HCT116 (cell line): ENCODE data around the gene SEMA6B. TPM values are rescaled to one million over a fixed set of nuclear protein-coding genes. Genes with fewer than 3 reads are reported as not detected.

Source experiments
- ATAC-seq: fragments of 200-7000 bp; cut with Tn5 transposase; 2 replicates; pipeline ENCODE4 v1.9.1; 2020; ENCODE audit warnings: mild to moderate bottlenecking, moderate library complexity
- BruUV-seq: library from RNA; stranded (reverse); fragments of 400-500 nt; replicated peaks from 2 replicates; lab custom pipeline; 2021; lab: Mats Ljungman, UMichigan
- CTCF ChIA-PET: fragments of 300-600 bp; sonication (Branson Sonifier 250); formaldehyde crosslinking; loops from one replicate; lab custom pipeline; 2021; ENCODE audit warnings: antibody characterized with exemption; lab: Charles Lee
- POLR2A ChIA-PET: fragments of 300-600, 350-600 bp; sonication (Branson Sonifier 250); formaldehyde crosslinking; loops from one replicate; lab custom pipeline; 2021; ENCODE audit warnings: antibody characterized with exemption; lab: Charles Lee
- RAD21 ChIA-PET, 2 experiments: fragments of 300-600 bp; sonication (Branson Sonifier 250); formaldehyde crosslinking; loops; one replicate each; lab custom pipeline; 2023; ENCODE audit warnings: low total read pairs in 2 of 2; ENCODE audit not compliant: uncharacterized antibody in 2 of 2, unreplicated experiment in 2 of 2, low non-redundant PET in 1 of 2; lab: Charles Lee
- DNase-seq: peaks from one replicate; pipeline ENCODE4 v3.0.0-alpha.2; 2010; ENCODE audit warnings: low read depth, low spot score
- H2AFZ ChIP-seq: fragments of 200-600 bp; shearing (Covaris generic), sonication (generic); 2 replicates; pipeline ENCODE4 v1.6.1; 2017; ENCODE audit warnings: low read depth, mixed run types, mixed read lengths, antibody characterized with exemption, low read length; ENCODE audit not compliant: poor library complexity, severe bottlenecking
- H3K27ac ChIP-seq: 2 replicates; pipeline ENCODE4 v1.5.1; 2012; ENCODE audit warnings: low read depth, low read length
- H3K27me3 ChIP-seq: fragments of 200-600 bp; sonication (generic); 2 replicates; pipeline ENCODE4 v1.6.1; 2016; ENCODE audit warnings: mixed run types, low read length, mixed read lengths; ENCODE audit not compliant: insufficient read depth
- H3K36me3 ChIP-seq, 2 experiments: fragments of 200-500 bp in 1 of 2; fragments of 200-600 bp in 1 of 2; sonication (Bioruptor generic) in 1 of 2; sonication (generic) in 1 of 2; 2 replicates each; pipeline versions ENCODE4 v1.5.1 to v1.6.1; 2014 to 2016; ENCODE audit warnings: low read length in 2 of 2, inconsistent platforms in 1 of 2, mixed read lengths in 1 of 2, mixed run types in 1 of 2; ENCODE audit not compliant: insufficient read depth in 2 of 2, control insufficient read depth in 1 of 2
- H3K4me1 ChIP-seq, 2 experiments: fragments of 200-600 bp in 1 of 2; sonication (generic) in 1 of 2; 2 replicates each; pipeline versions ENCODE4 v1.5.1 to v1.6.1; 2012 to 2017; ENCODE audit warnings: low read length in 2 of 2, inconsistent platforms in 1 of 2, mild to moderate bottlenecking in 1 of 2, mixed read lengths in 1 of 2, mixed run types in 1 of 2, moderate library complexity in 1 of 2; ENCODE audit not compliant: insufficient read depth in 2 of 2, control insufficient read depth in 1 of 2
- H3K4me2 ChIP-seq: fragments of 200-600 bp; sonication (generic); 2 replicates; pipeline ENCODE4 v1.6.1; 2017; ENCODE audit warnings: mixed run types, low read length, mixed read lengths
- H3K4me3 ChIP-seq, 2 experiments: fragments of 200-600 bp in 1 of 2; sonication (generic) in 1 of 2; replicated peaks in 1 of 2; 2 replicates each; pipeline ENCODE4 v1.5.1; 2011 to 2016; ENCODE audit warnings: low read length in 2 of 2, control low read depth in 1 of 2, low read depth in 1 of 2, mild to moderate bottlenecking in 1 of 2, mixed read lengths in 1 of 2, mixed run types in 1 of 2
- H3K79me2 ChIP-seq: fragments of 200-600 bp; sonication (generic); 2 replicates; pipeline ENCODE4 v1.6.1; 2017; ENCODE audit warnings: mild to moderate bottlenecking, mixed run types, low read length, moderate library complexity, mixed read lengths; ENCODE audit not compliant: insufficient read depth
- H3K9ac ChIP-seq: fragments of 200-600 bp; sonication (generic); 2 replicates; pipeline ENCODE4 v1.6.1; 2016; ENCODE audit warnings: low read length, mixed read lengths
- H3K9me2 ChIP-seq: fragments of 200-600 bp; sonication (generic), shearing (Covaris generic); 2 replicates; pipeline ENCODE4 v1.6.1; 2017; ENCODE audit warnings: mixed run types, mild to moderate bottlenecking, moderate library complexity; ENCODE audit not compliant: insufficient read depth
- H3K9me3 ChIP-seq, 2 experiments: fragments of 200-500 bp in 1 of 2; fragments of 200-600 bp in 1 of 2; sonication (Bioruptor generic) in 1 of 2; sonication (generic) in 1 of 2; 2 replicates each; pipeline ENCODE4 v1.6.1; 2014 to 2017; ENCODE audit warnings: low read length in 2 of 2, mixed read lengths in 2 of 2, inconsistent platforms in 1 of 2, low read depth in 1 of 2, mild to moderate bottlenecking in 1 of 2, mixed run types in 1 of 2, moderate library complexity in 1 of 2; ENCODE audit not compliant: control insufficient read depth in 1 of 2, insufficient read depth in 1 of 2
- H4K20me1 ChIP-seq: fragments of 200-600 bp; sonication (generic), shearing (Covaris generic); 2 replicates; pipeline ENCODE4 v1.6.1; 2017; ENCODE audit warnings: mixed run types, mild to moderate bottlenecking, moderate library complexity; ENCODE audit not compliant: insufficient read depth
- CBX3 ChIP-seq: IDR thresholded peaks from 2 replicates; pipeline ENCODE4 v1.6.1; 2012; ENCODE audit warnings: low read depth
- CEBPB ChIP-seq: IDR thresholded peaks from 2 replicates; pipeline ENCODE4 v1.6.1; 2012; ENCODE audit warnings: low read depth
- CTCF ChIP-seq, 3 experiments: fragments of 200-600 bp in 1 of 3; sonication (generic) in 1 of 3; IDR thresholded peaks in 2 of 3; conservative IDR thresholded peaks in 1 of 3; 2 replicates each; pipeline ENCODE4 v1.5.1; 2012 to 2017; ENCODE audit warnings: low read depth in 2 of 3, low read length in 2 of 3, antibody characterized with exemption in 1 of 3, borderline replicate concordance in 1 of 3, control low read depth in 1 of 3, mild to moderate bottlenecking in 1 of 3, mixed read lengths in 1 of 3, mixed run types in 1 of 3, moderate library complexity in 1 of 3; ENCODE audit not compliant: insufficient read depth in 1 of 3
- EGR1 ChIP-seq: IDR thresholded peaks from 2 replicates; pipeline ENCODE4 v1.6.1; 2012; ENCODE audit warnings: low read depth
- ELF1 ChIP-seq: IDR thresholded peaks from 2 replicates; pipeline ENCODE4 v1.6.1; 2012; ENCODE audit warnings: low read depth, borderline replicate concordance
- EZH2 ChIP-seq: fragments of 200-600 bp; sonication (generic); IDR thresholded peaks from 2 replicates; pipeline ENCODE4 v1.6.1; 2017; ENCODE audit warnings: antibody characterized with exemption, mixed run types
- EZH2phosphoT487 ChIP-seq: fragments of 200-600 bp; IDR thresholded peaks from 2 replicates; pipeline ENCODE4 v1.6.1; 2018; ENCODE audit warnings: antibody characterized with exemption, borderline replicate concordance
- FOSL1 ChIP-seq: IDR thresholded peaks from 2 replicates; pipeline ENCODE4 v1.6.1; 2012; ENCODE audit warnings: low read depth
- JUND ChIP-seq: IDR thresholded peaks from 2 replicates; pipeline ENCODE4 v1.6.1; 2012
- POLR2A ChIP-seq: IDR thresholded peaks from 2 replicates; pipeline ENCODE4 v1.7.0; 2011; ENCODE audit warnings: borderline replicate concordance; ENCODE audit not compliant: insufficient read depth, insufficient read length; ENCODE audit errors: extremely low read depth
- SIN3A ChIP-seq: IDR thresholded peaks from 2 replicates; pipeline ENCODE4 v1.6.1; 2012; ENCODE audit warnings: low read depth
- SP1 ChIP-seq: IDR thresholded peaks from 2 replicates; pipeline ENCODE4 v1.6.1; 2012; ENCODE audit warnings: low read depth
- SRF ChIP-seq: IDR thresholded peaks from 2 replicates; pipeline ENCODE4 v1.6.1; 2012; ENCODE audit warnings: low read depth
- TCF7L2 ChIP-seq: IDR thresholded peaks from 2 replicates; pipeline ENCODE4 v1.7.0; 2011; ENCODE audit warnings: borderline replicate concordance, inconsistent platforms; ENCODE audit not compliant: insufficient read depth, insufficient read length; ENCODE audit errors: extremely low read depth
- ZFX ChIP-seq: fragments of 450-650 bp; IDR thresholded peaks from 2 replicates; pipeline ENCODE4 v1.6.1; 2017
- ZNF274 ChIP-seq: fragments of 200-500 bp; sonication (Bioruptor generic); IDR thresholded peaks from 2 replicates; pipeline ENCODE4 v1.6.1; 2014; ENCODE audit warnings: mild to moderate bottlenecking, low read depth, low read length, inconsistent platforms
- intact Hi-C: fragments of 100-400 bp; cut with micrococcal nuclease; formaldehyde crosslinking; loops from 2 replicates; pipeline ENCODE4 v1.10.0; 2022
- total RNA-seq: library from RNA; stranded (reverse); gene quantifications from one replicate; pipeline ENCODE4 v1.2.1, GENCODE V29; 2021; ENCODE audit not compliant: unreplicated experiment

The SEMA6B gene
- total RNA-seq, 1 experiment from 2014 or later, result 58.4 TPM

- no peak overlapping the region for H3K4me2 ChIP-seq
- H3K36me3 ChIP-seq, result no peaks in the 10 kb centered on the region
- peaks cover 0 to 7% of the 10 kb centered on the region in 2 experiments; a peak in 1 of 4 replicates for H3K4me1 ChIP-seq
- no TSS peak for BruUV-seq
- H4K20me1 ChIP-seq, result no peaks in the 10 kb centered on the region
- CTCF ChIA-PET, result interaction anchor here (1.0 to 4.9 kb wide), 3 partner anchors 13 to 255 kb away, joined by 4 to 76 read pairs (median 5); partner anchors contain the start of gene PLIN5
- H3K27ac ChIP-seq, result no peak overlapping the region
- POLR2A ChIA-PET, result no interaction called here
- no peak for ATAC-seq
- RAD21 ChIA-PET, result no interaction called here
- intact Hi-C loops, result loop anchor here (2.0 to 10.0 kb wide), 2 partner anchors 115 to 257 kb away; no protein-coding TSS in a partner anchor
- H3K27me3 ChIP-seq, result no peaks in the 10 kb centered on the region
- H3K9ac ChIP-seq, result no peak overlapping the region
- TF ChIP-seq ZFX (no peak), POLR2A (no peak), CTCF (IDR thresholded peaks at IDR 0.05 in 2 of 3, conservative IDR thresholded peaks at IDR 0.05 in 1 of 3; ENCODE audit: borderline replicate concordance in 1 of 3, insufficient read depth in 1 of 3, low read depth in 2 of 3, low read length in 2 of 3) (no peak), SP1 (no peak), FOSL1 (no peak), CBX3 (no peak), EZH2phosphoT487 (no peak), EZH2 (no peak), SIN3A (no peak), EGR1 (no peak), ELF1 (no peak), SRF (no peak), ZNF274 (no peak), CEBPB (no peak), TCF7L2 (no peak), JUND (no peak)
- no peak overlapping the region for H2AFZ ChIP-seq
- H3K9me2 ChIP-seq, result no peaks in the 10 kb centered on the region
- H3K9me3 ChIP-seq, result no peaks in the 10 kb centered on the region
- no peaks in the 10 kb centered on the region for H3K79me2 ChIP-seq
- no peak for DNase-seq
- no peak overlapping the region for H3K4me3 ChIP-seq
These were observed 37.6 kb downstream of the SEMA6B start for GRCh38 chr19:4521888-4522242.
